Measurements from ENCODE around the gene CRYBB1. TPM values are rescaled to one million over a fixed set of nuclear protein-coding genes. Genes with fewer than 3 reads are reported as not detected.

CRYBB1 gene
- polyA plus RNA-seq, 1 experiment = not detected

DNA sequence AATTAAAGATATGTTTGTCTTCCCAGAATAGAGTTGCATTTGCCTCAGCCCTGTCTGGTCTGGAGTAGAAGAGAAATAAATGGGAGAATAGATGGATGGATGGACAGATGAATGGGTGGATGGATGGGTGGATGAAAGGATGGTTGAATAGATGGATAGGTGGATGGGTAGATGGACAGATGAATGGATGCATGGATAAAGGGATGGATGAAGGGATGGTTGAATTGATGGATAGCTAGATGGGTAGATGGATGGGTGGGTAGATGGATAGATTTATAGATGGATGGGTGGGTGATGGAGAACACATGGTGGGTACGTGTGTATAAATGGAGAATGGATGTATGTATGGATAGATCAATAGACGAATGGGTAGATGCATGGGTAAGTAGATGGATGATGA lies 8.5 kb downstream of the CRYBB1 start:
- H3K4me3 ChIP-seq (ENCODE audit: low read depth, low read length) = no peak overlapping the region
- POLR2A ChIA-PET = no interaction called here
- H3K27me3 ChIP-seq (ENCODE audit: control insufficient read depth, insufficient read depth, low read length) = peaks cover 2% of the 10 kb centered on the region
- no peak overlapping the region for H3K27ac ChIP-seq (ENCODE audit: low read depth, low read length)
- CTCF ChIA-PET = no interaction called here
- H3K9me3 ChIP-seq (ENCODE audit: control insufficient read depth, insufficient read depth, low read length) = no peaks in the 10 kb centered on the region
- no peak for DNase-seq (ENCODE audit: low read depth, low spot score)
- TF ChIP-seq, protein P1, sequence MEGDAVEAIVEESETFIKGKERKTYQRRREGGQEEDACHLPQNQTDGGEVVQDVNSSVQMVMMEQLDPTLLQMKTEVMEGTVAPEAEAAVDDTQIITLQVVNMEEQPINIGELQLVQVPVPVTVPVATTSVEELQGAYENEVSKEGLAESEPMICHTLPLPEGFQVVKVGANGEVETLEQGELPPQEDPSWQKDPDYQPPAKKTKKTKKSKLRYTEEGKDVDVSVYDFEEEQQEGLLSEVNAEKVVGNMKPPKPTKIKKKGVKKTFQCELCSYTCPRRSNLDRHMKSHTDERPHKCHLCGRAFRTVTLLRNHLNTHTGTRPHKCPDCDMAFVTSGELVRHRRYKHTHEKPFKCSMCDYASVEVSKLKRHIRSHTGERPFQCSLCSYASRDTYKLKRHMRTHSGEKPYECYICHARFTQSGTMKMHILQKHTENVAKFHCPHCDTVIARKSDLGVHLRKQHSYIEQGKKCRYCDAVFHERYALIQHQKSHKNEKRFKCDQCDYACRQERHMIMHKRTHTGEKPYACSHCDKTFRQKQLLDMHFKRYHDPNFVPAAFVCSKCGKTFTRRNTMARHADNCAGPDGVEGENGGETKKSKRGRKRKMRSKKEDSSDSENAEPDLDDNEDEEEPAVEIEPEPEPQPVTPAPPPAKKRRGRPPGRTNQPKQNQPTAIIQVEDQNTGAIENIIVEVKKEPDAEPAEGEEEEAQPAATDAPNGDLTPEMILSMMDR (IDR thresholded peaks at IDR 0.05; ENCODE audit: low read depth, low read length) = no peak

DNA sequence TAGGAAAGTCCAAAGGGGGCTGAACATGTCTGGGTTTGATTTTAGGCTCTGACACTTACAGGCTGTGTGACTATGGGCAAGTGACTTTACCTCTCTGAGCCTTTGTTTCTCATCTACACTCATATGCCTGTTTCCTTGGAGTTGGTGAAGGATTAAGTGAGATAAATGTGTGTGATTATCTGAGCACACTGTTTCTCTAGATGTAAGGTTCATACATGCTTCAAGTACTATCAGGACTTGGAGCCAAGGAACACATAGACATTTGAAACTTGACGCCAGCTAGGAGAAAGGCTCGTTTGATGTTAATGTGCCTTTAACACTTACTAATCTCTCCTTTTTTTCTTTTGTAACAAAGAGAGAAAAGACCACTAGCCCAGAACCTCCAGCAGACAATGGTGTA lies 9.7 kb downstream of the CRYBB1 start:
- Histone ChIP-seq H3K9me3 (ENCODE audit: control insufficient read depth, insufficient read depth, low read length) (no peaks in the 10 kb centered on the region), H3K27ac (ENCODE audit: low read depth, low read length) (no peak overlapping the region), H3K27me3 (ENCODE audit: control insufficient read depth, insufficient read depth, low read length) (peaks cover 2% of the 10 kb centered on the region), H3K4me3 (ENCODE audit: low read depth, low read length) (no peak overlapping the region)
- DNase-seq (ENCODE audit: low read depth, low spot score) = no peak
- CTCF ChIA-PET = no interaction called here
- POLR2A ChIA-PET = interaction anchor here (0.7 kb wide), 1 partner anchor 633 kb away, joined by 7 read pairs; no protein-coding TSS in a partner anchor
- TF ChIP-seq, protein P1 (IDR thresholded peaks at IDR 0.05; ENCODE audit: low read depth, low read length) = no peak

GRCh38 chr22:26606611-26607010 lies 11.2 kb downstream of the CRYBB1 start:
- ChIA-PET CTCF (interaction anchor here (0.6 to 1.3 kb wide), 3 partner anchors 17 to 66 kb away, joined by 3 read pairs; partner anchors contain the start of gene TPST2), POLR2A (interaction anchor here (0.6 to 0.7 kb wide), 3 partner anchors 18 to 56 kb away, joined by 3 to 9 read pairs (median 7); no protein-coding TSS in a partner anchor)
- Histone ChIP-seq H3K27ac (ENCODE audit: low read depth, low read length) (no peak overlapping the region), H3K9me3 (ENCODE audit: control insufficient read depth, insufficient read depth, low read length) (no peaks in the 10 kb centered on the region), H3K4me3 (ENCODE audit: low read depth, low read length) (no peak overlapping the region), H3K27me3 (ENCODE audit: control insufficient read depth, insufficient read depth, low read length) (no peaks in the 10 kb centered on the region)
- no peak for DNase-seq (ENCODE audit: low read depth, low spot score)
- TF ChIP-seq, protein P1 (IDR thresholded peaks at IDR 0.05; ENCODE audit: low read depth, low read length) = no peak

- H3K4me3 ChIP-seq (ENCODE audit: low read depth, low read length) = no peak overlapping the region
- TF ChIP-seq, protein P1 (IDR thresholded peaks at IDR 0.05; ENCODE audit: low read depth, low read length) = no peak
- POLR2A ChIA-PET = no interaction called here
- CTCF ChIA-PET = no interaction called here
- peaks cover 7% of the 10 kb centered on the region for H3K27me3 ChIP-seq (ENCODE audit: control insufficient read depth, insufficient read depth, low read length)
- no peak overlapping the region for H3K27ac ChIP-seq (ENCODE audit: low read depth, low read length)
- H3K9me3 ChIP-seq (ENCODE audit: control insufficient read depth, insufficient read depth, low read length) = no peaks in the 10 kb centered on the region
- no peak for DNase-seq (ENCODE audit: low read depth, low spot score)
Observed at GRCh38 chr22:26604368-26604767, 13.5 kb downstream of the CRYBB1 start.

GRCh38 chr22:26602127-26602526 lies 15.7 kb downstream of the CRYBB1 start:
- TF ChIP-seq, protein P1 (IDR thresholded peaks at IDR 0.05; ENCODE audit: low read depth, low read length) = no peak
- peaks cover 18% of the 10 kb centered on the region for H3K27me3 ChIP-seq (ENCODE audit: control insufficient read depth, insufficient read depth, low read length)
- POLR2A ChIA-PET = no interaction called here
- H3K4me3 ChIP-seq (ENCODE audit: low read depth, low read length) = no peak overlapping the region
- H3K27ac ChIP-seq (ENCODE audit: low read depth, low read length) = no peak overlapping the region
- H3K9me3 ChIP-seq (ENCODE audit: control insufficient read depth, insufficient read depth, low read length) = no peaks in the 10 kb centered on the region
- CTCF ChIA-PET = no interaction called here
- no peak for DNase-seq (ENCODE audit: low read depth, low spot score)

Measured in AG04450 (cell line).